ENCODE data around the gene NR2C1. TPM values are rescaled to one million over a fixed set of nuclear protein-coding genes. Genes with fewer than 3 reads are reported as not detected.

Gene NR2C1
- total RNA-seq, 2 donors from 2014 or later, result 45.6 to 92.8 TPM

- no peak for TF ChIP-seq CTCF (IDR thresholded peaks at IDR 0.05)
- no peak overlapping the region for H3K27ac ChIP-seq
- no peaks in the 10 kb centered on the region for H3K4me1 ChIP-seq (ENCODE audit: control insufficient read depth in 1 of 2, low read depth in 2 of 2)
- H3K9me3 ChIP-seq, result no peaks in the 10 kb centered on the region
- ATAC-seq (ENCODE audit: insufficient number of reproducible peaks, low FRiP score, low read depth) (no peak), DNase-seq (ENCODE audit: low spot score) (no peak)
- H3K36me3 ChIP-seq, result no peaks in the 10 kb centered on the region
- H3K4me3 ChIP-seq, result no peak overlapping the region
- no peaks in the 10 kb centered on the region for H3K27me3 ChIP-seq (replicated peaks; ENCODE audit: insufficient read depth)
Observed at GRCh38 chr12:94970560-94970959, 102.9 kb downstream of the NR2C1 start.

Other genes with a start within 250 kb of the NR2C1 start
- 10 to 100 TPM; 63.5 to 67.1 TPM for gene NDUFA12, start 69.9 kb downstream of the NR2C1 start, total RNA-seq
- 1 to 10 TPM; 8.4 to 9.8 TPM for gene FGD6, start 143.8 kb upstream of the NR2C1 start, total RNA-seq
- gene VEZT, start 144.2 kb upstream of the NR2C1 start, total RNA-seq, result 100 to 1,000 TPM in 1 of 2 donors, 10 to 100 TPM in 1; 58.3 to 149 TPM